Measurements from ENCODE around the gene ACTR3C. TPM values are rescaled to one million over a fixed set of nuclear protein-coding genes. Genes with fewer than 3 reads are reported as not detected.
"Not testable (repeated sequence)": the region's sequence is repeated elsewhere in the genome, so short reads cannot be mapped to it uniquely, and the experiment has no call there.

Gene ACTR3C
- polyA plus RNA-seq, 1 of the 3 experiments (the other 2 are of a cell fraction), result 0.35 TPM

- H3K79me2 ChIP-seq (ENCODE audit: insufficient read depth); H3K4me3 ChIP-seq (ENCODE audit: low read depth in 2 of 2, low read length in 1 of 2); H3K36me3 ChIP-seq (replicated peaks in 1 of 2; ENCODE audit: control insufficient read depth in 1 of 2, insufficient read depth in 2 of 2, low read length in 1 of 2); DNase-seq; H3K27ac ChIP-seq (ENCODE audit: low read depth in 2 of 2, low read length in 1 of 2); H3K9me2 ChIP-seq; H4K20me1 ChIP-seq (ENCODE audit: insufficient read depth); H3K27me3 ChIP-seq (ENCODE audit: insufficient read depth); H3K4me1 ChIP-seq (ENCODE audit: control insufficient read depth in 1 of 2, insufficient read depth in 2 of 2, low read depth in 1 of 2, low read length in 1 of 2); H3F3A ChIP-seq (replicated peaks; ENCODE audit: insufficient read depth); H3K9ac ChIP-seq; H2AFZ ChIP-seq (ENCODE audit: low read depth); POLR2A ChIA-PET; H3K9me3 ChIP-seq; CTCF ChIA-PET; H3K4me2 ChIP-seq: not testable (repeated sequence)
- WGBS (ENCODE audit: low lambda C conversion rate), result 61% methylated on average over 5 of the region's 5 CpGs
Observed at GRCh38 chr7:150306377-150306776, 17.0 kb downstream of the ACTR3C start.

DNA sequence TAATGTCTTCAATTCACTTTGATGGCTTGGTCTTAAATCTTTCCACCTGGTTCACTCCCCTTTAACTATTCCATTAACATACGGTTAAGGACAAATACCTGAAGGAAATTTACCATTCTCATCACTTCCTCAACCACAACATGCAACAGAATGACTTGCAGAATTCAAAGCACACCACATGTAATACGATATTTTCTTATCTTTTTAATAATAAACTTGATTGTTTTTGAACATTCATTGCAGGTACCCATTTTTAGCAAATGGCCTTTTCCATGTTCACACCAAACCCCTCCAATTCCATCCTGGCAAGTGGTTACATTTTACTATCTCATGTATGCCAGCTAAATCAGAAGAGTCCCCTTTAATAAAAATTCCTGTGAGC, 17.5 kb downstream of the ACTR3C start:
- H3K4me3 ChIP-seq (ENCODE audit: low read depth in 2 of 2, low read length in 1 of 2); H3K4me1 ChIP-seq (ENCODE audit: control insufficient read depth in 1 of 2, insufficient read depth in 2 of 2, low read depth in 1 of 2, low read length in 1 of 2); POLR2A ChIA-PET; H4K20me1 ChIP-seq (ENCODE audit: insufficient read depth); CTCF ChIA-PET; H3K9ac ChIP-seq; H3K9me3 ChIP-seq; H2AFZ ChIP-seq (ENCODE audit: low read depth); H3K36me3 ChIP-seq (replicated peaks in 1 of 2; ENCODE audit: control insufficient read depth in 1 of 2, insufficient read depth in 2 of 2, low read length in 1 of 2); H3K79me2 ChIP-seq (ENCODE audit: insufficient read depth); DNase-seq; H3K4me2 ChIP-seq; H3K9me2 ChIP-seq; H3K27ac ChIP-seq (ENCODE audit: low read depth in 2 of 2, low read length in 1 of 2); H3F3A ChIP-seq (replicated peaks; ENCODE audit: insufficient read depth); H3K27me3 ChIP-seq (ENCODE audit: insufficient read depth): not testable (repeated sequence)
- WGBS (ENCODE audit: low lambda C conversion rate), result 51% methylated on average over 2 of the region's 2 CpGs

DNA sequence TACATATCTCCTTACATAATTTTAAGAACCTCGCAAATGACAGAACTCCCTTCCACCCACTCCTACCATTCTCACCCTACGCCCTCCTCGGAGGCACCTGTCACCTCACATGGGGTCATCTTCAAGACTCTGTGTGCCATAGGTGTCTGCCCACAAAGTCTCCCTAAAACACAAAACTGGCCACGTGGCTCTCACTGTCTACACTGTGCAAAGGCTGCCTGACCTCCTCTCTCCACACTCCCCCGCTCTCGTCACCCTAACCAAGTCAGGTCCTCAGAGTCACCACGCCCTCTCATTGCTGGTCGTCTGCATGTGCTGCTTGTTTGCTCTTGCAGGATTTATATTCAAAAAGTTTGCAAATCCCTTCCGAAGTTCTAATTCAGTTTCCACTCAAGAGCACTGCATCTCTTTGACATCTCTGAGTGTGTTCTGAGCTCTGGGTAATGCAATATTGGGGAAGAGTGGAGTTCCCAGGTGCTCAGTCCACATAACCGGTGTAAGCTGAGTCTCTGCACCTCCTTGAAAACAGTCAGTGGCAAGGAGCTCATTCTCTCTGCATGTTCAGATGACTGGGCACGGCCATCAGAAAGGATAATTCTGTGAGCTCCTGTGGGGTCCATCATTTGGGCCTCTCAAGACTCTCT, 18.0 kb downstream of the ACTR3C start:
- H2AFZ ChIP-seq (ENCODE audit: low read depth); H3K79me2 ChIP-seq (ENCODE audit: insufficient read depth); H3K36me3 ChIP-seq (replicated peaks in 1 of 2; ENCODE audit: control insufficient read depth in 1 of 2, insufficient read depth in 2 of 2, low read length in 1 of 2); CTCF ChIA-PET; H3K4me1 ChIP-seq (ENCODE audit: control insufficient read depth in 1 of 2, insufficient read depth in 2 of 2, low read depth in 1 of 2, low read length in 1 of 2); H3K9me2 ChIP-seq; H3K27ac ChIP-seq (ENCODE audit: low read depth in 2 of 2, low read length in 1 of 2); H3K9me3 ChIP-seq; POLR2A ChIA-PET; H3K27me3 ChIP-seq (ENCODE audit: insufficient read depth); H3K9ac ChIP-seq; H4K20me1 ChIP-seq (ENCODE audit: insufficient read depth); H3K4me3 ChIP-seq (ENCODE audit: low read depth in 2 of 2, low read length in 1 of 2); H3K4me2 ChIP-seq; DNase-seq; H3F3A ChIP-seq (replicated peaks; ENCODE audit: insufficient read depth): not testable (repeated sequence)
- 63% methylated on average over 11 of the region's 11 CpGs for WGBS (ENCODE audit: low lambda C conversion rate)

DNA sequence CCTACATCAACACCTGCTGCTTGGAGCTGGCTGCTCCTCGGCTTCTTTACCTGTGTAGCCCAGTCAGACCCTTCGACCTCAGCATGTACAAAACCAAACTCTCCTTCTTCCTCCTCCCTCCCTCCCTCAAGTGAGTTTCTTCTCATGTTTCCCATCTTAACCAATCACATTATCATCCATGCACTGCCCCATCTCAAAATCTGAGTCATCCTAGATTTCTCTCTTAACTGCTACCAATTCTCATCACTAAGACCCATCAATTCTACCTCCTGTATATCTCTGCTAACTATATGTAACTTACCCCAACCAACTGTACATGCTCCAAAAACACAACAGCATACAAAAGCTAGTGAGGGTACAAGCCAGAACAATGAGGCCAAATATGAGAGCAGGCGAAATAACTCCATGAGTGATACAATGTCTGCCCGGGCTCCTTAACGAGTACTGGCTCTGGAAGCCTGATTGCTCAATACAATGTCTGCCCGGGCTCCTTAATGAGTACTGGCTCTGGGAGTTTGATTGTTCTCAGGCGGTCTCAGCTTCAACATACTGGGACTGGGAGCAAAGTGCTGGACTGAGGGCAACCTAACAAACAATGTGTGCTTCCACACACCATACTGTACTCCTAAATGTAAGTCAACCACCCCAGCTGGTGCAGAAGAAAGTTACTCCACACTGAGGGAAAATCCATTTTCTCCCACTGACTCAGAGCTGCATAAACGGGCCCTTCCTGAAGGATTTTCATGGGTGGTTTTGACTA, 18.7 kb downstream of the ACTR3C start:
- H3F3A ChIP-seq (replicated peaks; ENCODE audit: insufficient read depth); H3K4me3 ChIP-seq (ENCODE audit: low read depth in 2 of 2, low read length in 1 of 2); CTCF ChIA-PET; H3K9me3 ChIP-seq; H3K79me2 ChIP-seq (ENCODE audit: insufficient read depth); H3K4me1 ChIP-seq (ENCODE audit: control insufficient read depth in 1 of 2, insufficient read depth in 2 of 2, low read depth in 1 of 2, low read length in 1 of 2); H3K36me3 ChIP-seq (replicated peaks in 1 of 2; ENCODE audit: control insufficient read depth in 1 of 2, insufficient read depth in 2 of 2, low read length in 1 of 2); DNase-seq; H4K20me1 ChIP-seq (ENCODE audit: insufficient read depth); H3K9me2 ChIP-seq; H3K4me2 ChIP-seq; H3K9ac ChIP-seq; POLR2A ChIA-PET; H3K27me3 ChIP-seq (ENCODE audit: insufficient read depth); H2AFZ ChIP-seq (ENCODE audit: low read depth); H3K27ac ChIP-seq (ENCODE audit: low read depth in 2 of 2, low read length in 1 of 2): not testable (repeated sequence)
- WGBS (ENCODE audit: low lambda C conversion rate), result 67% methylated on average over 8 of the region's 8 CpGs
